GM19025 (cell line): ENCODE results near the gene MYOT.
A peak's percentile ranks its signal among the peaks of the same experiment; 100 is the strongest.

Experiments used
- ATAC-seq: cut with Tn5 transposase; IDR thresholded peaks from one replicate; pipeline ENCODE4 v1.9.1; 2021; ENCODE audit warnings: mild to moderate bottlenecking, low read depth, moderate library complexity; ENCODE audit not compliant: unreplicated experiment

MYOT gene

DNA sequence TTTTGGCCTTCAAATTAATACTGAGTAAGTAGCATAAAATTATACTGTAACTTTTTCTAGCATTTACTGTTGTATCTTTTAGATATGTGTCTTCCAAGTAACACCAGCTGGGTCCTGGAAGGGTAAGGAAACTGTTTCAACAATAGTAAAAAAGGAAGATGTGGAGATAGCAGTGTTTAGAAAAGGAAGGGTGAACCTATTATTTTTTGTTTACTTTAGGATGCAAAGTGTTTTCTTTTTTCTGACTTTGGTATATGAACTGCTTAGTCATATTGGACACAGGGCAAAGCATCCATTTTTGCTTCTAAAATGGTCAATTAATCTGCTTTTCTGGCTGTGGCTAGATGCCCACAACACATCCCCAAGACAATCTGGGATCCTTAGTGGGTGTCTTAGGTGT is 26.9 kb downstream of the MYOT start:
- ATAC-seq, result no peak

DNA sequence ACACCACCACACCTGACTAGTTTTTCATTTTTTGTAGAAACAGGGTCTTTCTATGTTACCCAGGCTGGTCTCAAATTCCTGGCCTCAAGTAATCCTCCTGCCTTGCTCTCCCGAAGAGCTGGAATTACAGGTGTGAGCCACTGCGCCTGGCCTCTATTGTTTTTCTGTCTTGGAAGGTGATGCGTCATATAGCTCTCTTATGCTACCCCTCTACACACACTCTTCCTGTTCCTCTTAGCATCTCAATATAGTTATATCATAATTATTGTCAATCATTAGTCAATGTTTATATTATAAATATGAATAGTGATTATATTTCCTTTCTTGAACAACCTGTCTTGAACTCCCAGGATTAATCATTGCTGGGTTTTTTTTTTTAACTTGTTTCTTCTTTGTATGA is 28.9 kb downstream of the MYOT start:
- no peak for ATAC-seq

DNA sequence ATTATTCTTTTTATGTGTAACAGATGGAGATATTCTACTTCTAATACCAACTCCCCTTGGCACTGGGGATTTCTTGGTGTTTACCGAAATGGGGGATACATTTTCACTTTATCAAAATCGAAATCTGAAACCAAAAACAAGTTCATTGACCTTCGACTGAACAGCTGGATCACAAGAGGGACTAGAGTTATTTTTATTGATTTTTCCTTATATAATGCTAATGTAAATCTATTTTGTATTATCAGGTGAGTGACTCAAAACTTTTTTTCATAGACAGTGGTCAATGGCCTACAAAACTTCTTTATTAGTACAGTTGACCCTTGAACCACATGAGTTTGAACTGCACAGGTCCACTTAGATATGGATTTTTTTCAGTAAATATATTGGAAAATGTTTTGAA is 31.8 kb downstream of the MYOT start:
- ATAC-seq, result no peak

DNA sequence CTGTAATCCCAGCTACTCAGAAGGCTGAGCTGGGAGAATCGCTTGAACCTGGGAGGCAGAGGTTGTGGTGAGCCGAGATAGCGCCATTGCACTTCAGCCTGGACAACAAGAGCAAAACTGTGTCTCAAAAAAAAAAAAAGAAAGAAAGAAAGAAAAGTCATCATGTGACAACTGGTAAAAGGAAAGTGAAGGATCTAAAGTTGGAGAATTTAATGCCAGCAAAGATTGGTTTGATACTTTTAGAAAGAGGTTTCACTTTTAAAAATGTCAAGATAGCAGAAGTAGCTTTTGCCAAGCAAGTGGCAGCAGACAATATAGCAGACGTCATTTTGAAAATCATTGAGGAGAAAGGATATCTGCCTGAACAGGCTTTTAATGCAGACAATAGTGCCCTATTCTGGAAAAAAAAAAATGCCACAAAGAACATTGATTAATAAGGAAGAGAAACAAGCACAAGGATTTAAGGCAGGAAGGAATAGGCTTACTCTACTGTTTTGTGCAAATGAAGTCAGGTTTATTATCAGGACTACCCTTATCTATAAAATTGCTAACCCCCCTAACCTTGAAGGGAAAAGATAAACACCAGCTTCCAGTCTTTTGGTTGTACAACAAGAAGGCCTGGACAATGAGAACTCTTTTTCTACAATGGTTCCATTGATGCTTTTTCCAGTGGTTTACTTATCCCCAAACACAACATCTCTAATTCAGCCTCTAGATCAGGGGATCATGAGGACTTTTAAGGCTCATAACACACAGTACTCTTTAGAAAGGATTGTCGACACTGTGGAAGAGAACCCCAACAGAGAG is 33.6 kb downstream of the MYOT start:
- ATAC-seq, result no peak

DNA sequence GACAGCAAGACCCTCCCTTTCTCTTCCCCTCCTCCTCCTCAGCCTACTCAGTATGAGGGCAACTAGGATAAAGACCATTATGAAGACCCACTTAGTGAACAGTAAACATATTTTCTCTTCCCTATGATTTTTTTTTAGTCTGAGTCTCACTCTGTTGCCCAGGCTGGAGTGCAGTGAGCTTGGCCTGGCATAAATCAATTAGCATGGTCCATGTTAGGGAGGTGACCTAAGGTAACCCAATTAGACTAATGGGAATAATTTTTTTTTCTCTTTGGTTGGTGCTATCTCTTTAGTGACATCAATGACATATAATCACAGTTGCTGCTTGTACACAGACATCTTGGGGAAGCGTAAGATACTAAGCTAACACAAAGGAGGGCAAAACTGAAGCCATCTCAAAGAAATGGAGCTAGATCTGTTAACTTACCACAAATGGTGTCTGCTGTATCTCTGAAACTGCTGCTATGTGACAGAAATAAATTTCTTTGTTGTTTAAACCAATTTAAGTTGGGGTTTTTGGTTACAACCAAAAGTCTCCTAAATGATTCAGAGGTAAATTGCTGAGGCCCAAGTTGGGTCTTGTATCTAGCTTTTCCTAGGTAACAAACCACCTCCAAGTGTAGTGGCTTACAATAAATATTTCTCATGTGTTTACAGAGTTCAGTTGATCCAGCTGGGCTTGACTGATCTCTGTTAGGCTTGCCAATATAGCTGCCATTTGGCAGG is 34.9 kb downstream of the MYOT start:
- no peak for ATAC-seq

DNA sequence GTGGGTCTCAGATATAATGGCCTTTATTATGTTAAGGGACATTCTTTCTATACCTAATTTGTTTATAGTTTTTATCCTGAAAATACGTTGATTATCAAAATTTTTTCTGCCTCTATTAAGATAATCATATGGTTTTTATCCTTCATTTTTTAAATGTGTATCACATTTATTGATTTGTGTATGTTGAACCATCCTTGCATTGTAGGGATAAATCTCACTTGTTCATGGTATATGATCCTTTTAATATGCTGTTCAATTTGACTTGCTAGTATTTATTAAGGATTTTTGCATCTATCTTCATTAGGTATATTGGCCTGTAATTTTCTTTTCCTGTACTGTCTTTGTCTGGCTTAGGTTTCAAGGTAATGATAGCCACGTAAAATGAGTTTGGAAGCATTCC is 47.1 kb downstream of the MYOT start:
- no peak for ATAC-seq

DNA sequence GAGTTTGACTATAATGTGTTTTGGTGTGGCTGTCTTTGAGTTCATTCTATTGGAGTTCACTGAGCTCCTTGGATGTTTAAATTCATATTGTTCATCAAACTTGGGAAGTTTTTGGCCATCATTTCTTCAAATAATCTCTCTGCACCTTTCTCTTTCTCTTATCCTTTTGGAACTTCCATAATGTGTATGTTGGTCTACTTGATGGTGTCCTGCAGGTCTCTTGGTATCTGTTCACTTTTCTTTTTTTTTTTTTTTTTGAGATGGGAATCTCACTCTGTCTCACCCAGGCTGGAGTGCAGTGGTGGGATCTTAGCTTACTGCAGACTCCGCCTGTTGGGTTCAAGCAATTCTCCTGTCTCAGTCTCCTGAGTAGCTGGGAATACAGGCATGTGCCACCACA is 49.3 kb downstream of the MYOT start:
- no peak for ATAC-seq

DNA sequence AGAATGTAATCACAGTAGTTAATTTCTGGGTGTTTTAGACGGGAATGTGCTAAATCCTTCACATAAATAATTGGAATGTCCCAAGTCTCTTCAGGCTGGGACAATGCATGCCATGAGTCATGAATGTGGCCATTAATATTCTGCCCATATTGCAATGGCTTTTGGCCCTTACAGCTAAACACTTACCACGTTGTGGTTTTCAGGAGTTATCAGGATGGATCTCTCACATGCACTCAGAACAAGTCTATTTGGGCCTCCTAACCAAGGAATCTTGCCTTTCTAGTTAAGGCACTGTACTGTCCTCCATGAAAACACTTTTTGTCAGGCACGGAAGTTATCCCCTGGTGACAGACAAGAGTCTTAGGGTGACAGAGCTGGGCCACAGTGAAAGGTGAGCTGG is 54.3 kb downstream of the MYOT start:
- no peak for ATAC-seq

DNA sequence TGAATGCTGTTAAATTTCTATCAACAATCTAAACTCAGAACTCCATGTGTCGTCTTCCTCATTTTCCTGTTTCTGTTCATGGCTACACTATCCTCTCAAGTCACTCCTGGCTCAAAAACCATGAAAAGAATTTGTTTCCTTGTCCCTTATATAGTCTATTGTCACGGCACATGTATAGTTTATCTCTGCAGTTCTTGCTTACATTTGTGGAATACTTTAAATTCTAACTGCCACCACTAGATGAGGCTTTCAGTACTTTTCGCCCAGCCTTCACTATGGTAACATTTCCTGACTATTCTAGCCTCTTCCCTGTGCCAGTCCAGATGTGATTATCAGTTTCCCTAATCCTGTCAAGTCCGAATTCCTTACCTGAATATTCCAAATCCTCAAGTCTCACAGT is 56.2 kb downstream of the MYOT start:
- ATAC-seq, result no peak

DNA sequence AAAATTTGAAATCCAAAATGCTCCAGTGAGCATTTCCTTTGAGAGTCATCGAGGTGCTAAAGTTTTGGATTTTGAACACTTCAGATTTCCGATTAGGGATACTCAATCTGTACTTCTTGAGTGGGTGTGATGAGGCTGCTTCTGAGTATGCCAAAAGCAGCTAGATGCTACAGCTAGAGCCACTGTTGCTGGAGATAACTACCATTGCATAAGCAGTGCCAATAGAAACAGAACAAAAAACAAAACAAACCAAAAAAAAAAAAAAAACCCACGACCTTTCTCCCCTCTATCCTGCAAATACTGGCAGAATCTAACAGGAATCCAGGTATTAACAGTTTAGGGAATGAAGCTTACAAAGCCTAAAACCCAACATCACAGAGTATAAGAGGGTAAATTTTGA is 65.1 kb downstream of the MYOT start:
- no peak for ATAC-seq

DNA sequence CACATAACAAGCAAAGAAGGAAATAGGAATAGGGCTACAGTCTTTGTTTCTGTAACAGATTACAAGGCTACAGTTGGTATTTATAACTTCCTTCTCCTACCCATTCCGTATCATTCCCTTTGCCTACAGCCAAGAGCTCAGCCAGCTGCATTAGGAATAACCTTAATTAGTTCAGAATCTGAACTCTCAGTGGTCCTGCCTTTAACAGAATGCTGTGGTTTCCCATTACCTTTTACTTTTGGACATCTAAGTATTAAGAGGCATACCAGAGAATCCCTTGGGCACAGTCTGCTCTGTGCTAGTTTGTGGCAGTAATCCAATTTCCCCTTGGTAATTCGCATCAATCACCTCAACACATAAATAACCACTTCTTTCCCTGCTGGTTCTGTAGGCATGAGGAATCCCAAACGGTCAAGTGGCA is 65.8 kb downstream of the MYOT start:
- ATAC-seq, result no peak

DNA sequence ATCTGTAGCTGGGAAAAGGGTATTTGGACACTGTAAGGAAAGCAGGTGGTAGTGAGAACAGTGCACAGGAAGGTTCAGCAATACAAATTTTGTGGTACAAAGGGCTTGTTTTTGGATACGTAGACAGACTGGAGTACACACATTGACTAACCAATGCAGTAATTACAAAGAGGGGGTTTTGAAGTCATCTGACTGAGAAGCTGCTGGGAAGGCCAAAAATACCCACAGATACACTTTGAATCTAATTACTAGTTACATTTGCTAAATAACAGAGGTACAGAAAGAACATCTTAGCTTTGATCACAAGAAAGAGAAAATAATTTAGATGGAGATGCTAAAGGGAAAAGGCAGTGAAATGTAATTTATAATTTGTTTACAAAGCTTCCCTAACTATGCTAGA is 67.5 kb downstream of the MYOT start:
- ATAC-seq, result peak; percentile 58

DNA sequence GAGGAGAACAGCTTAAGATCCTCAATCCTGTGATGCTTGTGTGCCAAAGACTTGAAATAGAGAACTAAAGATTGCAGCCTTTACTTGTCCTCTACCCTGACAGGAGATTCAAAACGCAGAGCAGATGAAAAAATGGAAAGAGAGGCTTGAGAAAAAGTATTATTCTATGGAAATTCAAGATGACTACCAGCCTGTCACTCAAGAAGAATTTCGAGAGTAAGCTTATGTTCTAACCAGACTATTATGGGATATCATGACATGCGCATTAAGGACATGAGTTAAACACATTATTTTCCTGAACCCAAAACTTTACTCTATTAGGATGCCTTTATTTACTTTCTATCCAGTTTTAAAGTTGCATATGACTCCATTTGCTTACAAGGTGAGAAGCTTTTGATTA is 68.0 kb downstream of the MYOT start:
- no peak for ATAC-seq
